IMR-90 (cell line): ENCODE data around the gene PRAMEF2. TPM values are rescaled to one million over a fixed set of nuclear protein-coding genes. Genes with fewer than 3 reads are reported as not detected.
"Not testable (repeated sequence)": the region's sequence is repeated elsewhere in the genome, so short reads cannot be mapped to it uniquely, and the experiment has no call there.

Experiments
- ATAC-seq: fragments of 200-7000 bp; cut with Tn5 transposase; 2 replicates; pipeline ENCODE4 v1.9.1; 2020; ENCODE audit warnings: low read depth, mild to moderate bottlenecking, moderate library complexity
- Bru-seq: library from RNA; stranded (reverse); fragments of 400-500 nt; gene quantifications from one replicate; lab custom pipeline; 2021; lab: Mats Ljungman, UMichigan
- BruChase-seq, 2 experiments: library from RNA; stranded (reverse); fragments of 400-500 nt; gene quantifications; one replicate each; lab custom pipeline; 2021; lab: Mats Ljungman, UMichigan
- BruUV-seq: library from RNA; stranded (reverse); fragments of 400-500 nt; replicated peaks from 2 replicates; lab custom pipeline; 2021; lab: Mats Ljungman, UMichigan
- CTCF ChIA-PET: fragments of 300-600 bp; formaldehyde crosslinking; extraction: SDS; loops from one replicate; lab custom pipeline; 2021; ENCODE audit warnings: antibody characterized with exemption; lab: Yijun Ruan, JAX
- POLR2A ChIA-PET: fragments of 300-600 bp; sonication (Branson Sonifier 250); formaldehyde crosslinking; loops from one replicate; lab custom pipeline; 2022; ENCODE audit warnings: antibody characterized with exemption; ENCODE audit not compliant: unreplicated experiment; lab: Charles Lee
- DNase-seq: peaks from one replicate; pipeline ENCODE4 v3.0.0; 2013
- H2AFZ ChIP-seq: replicated peaks from 2 replicates; pipeline ENCODE3; 2013; ENCODE audit warnings: low read length, mild to moderate bottlenecking; ENCODE audit not compliant: poor library complexity
- H2AK5ac ChIP-seq: 2 replicates; pipeline ENCODE4 v1.6.1; 2013; ENCODE audit warnings: low read depth, low read length, inconsistent platforms
- H2AK9ac ChIP-seq: replicated peaks from 2 replicates; pipeline ENCODE3; 2013; ENCODE audit warnings: mild to moderate bottlenecking, low read depth, low read length, moderate library complexity; ENCODE audit not compliant: poor library complexity
- H2BK120ac ChIP-seq: 2 replicates; pipeline ENCODE4 v1.6.1; 2013; ENCODE audit warnings: low read depth, low read length, inconsistent platforms
- H2BK15ac ChIP-seq: 3 replicates; pipeline ENCODE4 v1.6.1; 2013; ENCODE audit warnings: low read depth, low read length, inconsistent platforms
- H2BK20ac ChIP-seq: 2 replicates; pipeline ENCODE4 v1.6.1; 2013; ENCODE audit warnings: low read depth, mild to moderate bottlenecking, inconsistent platforms, low read length, moderate library complexity
- H2BK5ac ChIP-seq: 2 replicates; pipeline ENCODE4 v1.6.1; 2013; ENCODE audit warnings: mild to moderate bottlenecking, low read depth, low read length, inconsistent platforms; ENCODE audit not compliant: poor library complexity, severe bottlenecking
- H3K14ac ChIP-seq: replicated peaks from 2 replicates; pipeline ENCODE4 v1.6.1; 2013; ENCODE audit warnings: low read depth, low read length, inconsistent platforms
- H3K18ac ChIP-seq: 2 replicates; pipeline ENCODE4 v1.6.1; 2013; ENCODE audit warnings: low read depth, low read length, control low read depth
- H3K23ac ChIP-seq: 2 replicates; pipeline ENCODE4 v1.6.1; 2013; ENCODE audit warnings: low read depth, low read length, inconsistent platforms
- H3K27ac ChIP-seq: 2 replicates; pipeline ENCODE4 v1.5.1; 2013; ENCODE audit warnings: mild to moderate bottlenecking, control low read depth, low read length; ENCODE audit not compliant: insufficient read depth
- H3K27me3 ChIP-seq: 2 replicates; pipeline ENCODE4 v1.6.1; 2013; ENCODE audit warnings: low read length; ENCODE audit not compliant: control insufficient read depth, insufficient read depth
- H3K36me3 ChIP-seq: 2 replicates; pipeline ENCODE4 v1.6.1; 2013; ENCODE audit warnings: low read length, mixed read lengths; ENCODE audit not compliant: control insufficient read depth, insufficient read depth
- H3K4ac ChIP-seq: 2 replicates; pipeline ENCODE4 v1.6.1; 2013; ENCODE audit warnings: low read depth, low read length, inconsistent platforms
- H3K4me1 ChIP-seq: 2 replicates; pipeline ENCODE4 v1.6.1; 2013; ENCODE audit warnings: low read length, mixed read lengths; ENCODE audit not compliant: control insufficient read depth, insufficient read depth
- H3K4me2 ChIP-seq: 2 replicates; pipeline ENCODE4 v1.6.1; 2013; ENCODE audit warnings: low read depth, mild to moderate bottlenecking, control low read depth, low read length, moderate library complexity
- H3K4me3 ChIP-seq: 2 replicates; pipeline ENCODE4 v1.5.1; 2013; ENCODE audit warnings: low read depth, mild to moderate bottlenecking, control low read depth, low read length, moderate library complexity; ENCODE audit not compliant: insufficient read depth
- H3K56ac ChIP-seq: 2 replicates; pipeline ENCODE4 v1.6.1; 2013; ENCODE audit warnings: low read length, inconsistent platforms; ENCODE audit not compliant: insufficient read depth; ENCODE audit errors: extremely low read depth
- H3K79me1 ChIP-seq, 2 experiments: 2 replicates each; pipeline ENCODE4 v1.6.1; 2013; ENCODE audit warnings: low read length in 2 of 2, inconsistent platforms in 1 of 2, low read depth in 1 of 2
- H3K9ac ChIP-seq: 2 replicates; pipeline ENCODE4 v1.6.1; 2013; ENCODE audit warnings: low read depth, low read length, control low read depth
- H3K9me1 ChIP-seq: 2 replicates; pipeline ENCODE4 v1.6.1; 2013; ENCODE audit warnings: low read length, inconsistent platforms; ENCODE audit not compliant: insufficient read depth
- H3K9me3 ChIP-seq: 2 replicates; pipeline ENCODE4 v1.6.1; 2013; ENCODE audit warnings: low read length; ENCODE audit not compliant: control insufficient read depth, insufficient read depth
- H4K20me1 ChIP-seq: 2 replicates; pipeline ENCODE4 v1.6.1; 2013; ENCODE audit warnings: low read length, inconsistent platforms; ENCODE audit not compliant: insufficient read depth
- H4K5ac ChIP-seq: 2 replicates; pipeline ENCODE4 v1.6.1; 2013; ENCODE audit warnings: mild to moderate bottlenecking, low read depth, low read length, control low read depth
- H4K8ac ChIP-seq, 2 experiments: 2 replicates each; pipeline ENCODE4 v1.6.1; 2013; ENCODE audit warnings: low read depth in 2 of 2, low read length in 2 of 2, control low read depth in 1 of 2, inconsistent platforms in 1 of 2
- H4K91ac ChIP-seq: 2 replicates; pipeline ENCODE4 v1.6.1; 2013; ENCODE audit warnings: low read depth, low read length, inconsistent platforms; ENCODE audit not compliant: insufficient read depth
- WGBS, 2 experiments: methylation state at CpG; one replicate each; pipeline versions ENCODE4 v1.1.5 to v1.1.7; 2013; ENCODE audit warnings: missing lambda C conversion rate in 2 of 2; ENCODE audit not compliant: insufficient read length in 1 of 2; ENCODE audit errors: extremely low coverage in 2 of 2; 5-methylcytosine and 5-hydroxymethylcytosine counted together
- dilution Hi-C: fragments of 300-500 bp; cut with HindIII; formaldehyde crosslinking; loops from one replicate; pipeline ENCODE4 v1.14.3; 2018; ENCODE audit warnings: low sequenced_read_pairs; ENCODE audit not compliant: unreplicated experiment
- in situ Hi-C: fragments of 300-500 bp; cut with MboI; formaldehyde crosslinking; loops from 3 replicates; pipeline ENCODE4 v1.14.3; 2019; ENCODE audit warnings: low sequenced_read_pairs, inconsistent platforms, mixed read lengths
- intact Hi-C: fragments of 100-400 bp; cut with micrococcal nuclease; formaldehyde crosslinking; loops from 2 replicates; pipeline ENCODE4 v1.10.0; 2022
- long read RNA-seq: library from polyadenylated mRNA; unstranded; transcript quantifications from one replicate; pipeline ENCODE4 v2.0.0, GENCODE V29; 2021; ENCODE audit not compliant: unreplicated experiment
- polyA plus RNA-seq, 3 experiments: library from polyadenylated mRNA; depleted of rRNA; stranded (reverse); fragments of >200 nt; gene quantifications; 2 replicates each; pipeline ENCODE4 v1.2.3, GENCODE V29; 2012; ENCODE audit warnings: low replicate concordance in 1 of 3
- total RNA-seq: library from RNA; depleted of rRNA; stranded (reverse); fragments of >200 nt; gene quantifications from 2 replicates; pipeline ENCODE4 v1.2.3, GENCODE V29; 2012; rRNA removed

The PRAMEF2 gene
- total RNA-seq, result not detected in 2 replicates
- polyA plus RNA-seq (2012; rRNA removed), result not detected in 2 replicates
- not detected in 2 replicates for polyA plus RNA-seq (2012; cell fraction: cytosol; rRNA removed)
- polyA plus RNA-seq (2012; cell fraction: nucleus; rRNA removed; ENCODE audit: low replicate concordance), result not detected in 2 replicates
- not detected for Bru-seq, nascent RNA
- not detected for BruChase-seq, experiment 1, labeled RNA remaining after a 6-hour chase
- not detected for BruChase-seq, experiment 2, labeled RNA remaining after a 2-hour chase
- long read RNA-seq, result 0 reads

- H2AFZ ChIP-seq, H3K14ac ChIP-seq, H2BK120ac ChIP-seq, H2AK9ac ChIP-seq, H2BK15ac ChIP-seq, H3K27me3 ChIP-seq, H4K8ac ChIP-seq, H3K4me3 ChIP-seq, H2BK5ac ChIP-seq, H3K9ac ChIP-seq, H3K18ac ChIP-seq, dilution Hi-C loops, H4K91ac ChIP-seq, H2BK20ac ChIP-seq, H3K4me1 ChIP-seq, H2AK5ac ChIP-seq, H3K79me1 ChIP-seq, H3K23ac ChIP-seq, H3K9me3 ChIP-seq, H3K27ac ChIP-seq, H4K20me1 ChIP-seq, intact Hi-C loops, BruUV-seq, POLR2A ChIA-PET, H3K56ac ChIP-seq, CTCF ChIA-PET, DNase-seq, H3K4me2 ChIP-seq, in situ Hi-C loops, H3K4ac ChIP-seq, H3K36me3 ChIP-seq, H3K9me1 ChIP-seq, ATAC-seq, H4K5ac ChIP-seq: not testable (repeated sequence)
- no CpG with 5 or more reads among the region's 2 CpGs for WGBS, 2 experiments
Observed at GRCh38 chr1:12856786-12857185, at the start of gene PRAMEF2. TSS of gene PRAMEF2 (plus strand) at chr1:12857086. CDS start at chr1:12859010, 1,924 bp downstream.
